ENCODE data around the gene NTF4. TPM values are rescaled to one million over a fixed set of nuclear protein-coding genes. Genes with fewer than 3 reads are reported as not detected.

NTF4 gene
- total and polyA plus RNA-seq, 2 of the 13 experiments (the other 11 are each of a cell fraction or from before 2014, with no cell fraction given) = not detected

- TF ChIP-seq HIC2 (CRISPR knock-in tag; IDR thresholded peaks at IDR 0.05; ENCODE audit: low read depth) = no peak
- TF ChIP-seq MAFG (CRISPR knock-in tag; IDR thresholded peaks at IDR 0.05) = peak; percentile 67; the same call in 1 of the 2 replicates
- no peak for TF ChIP-seq ZNF83 (CRISPR knock-in tag; IDR thresholded peaks at IDR 0.05; ENCODE audit: borderline replicate concordance)
- TF ChIP-seq ZNF138 (CRISPR knock-in tag; IDR thresholded peaks at IDR 0.05; ENCODE audit: low read depth) = no peak
- no peak; the same call in 1 of the 2 replicates for TF ChIP-seq ZNF501 (CRISPR knock-in tag; IDR thresholded peaks at IDR 0.05)
- TF ChIP-seq MYNN (CRISPR knock-in tag; IDR thresholded peaks at IDR 0.05; ENCODE audit: low read depth) = no peak; the same call in 1 of the 2 replicates
- no peak for TF ChIP-seq FOXA1 (IDR thresholded peaks at IDR 0.05)
- no peak; the same call in none of the 2 replicates for TF ChIP-seq FOXA1 (CRISPR knock-in tag; IDR thresholded peaks at IDR 0.05)
- peak; percentile 93 for TF ChIP-seq ELF4 (CRISPR knock-in tag; IDR thresholded peaks at IDR 0.05; ENCODE audit: borderline replicate concordance)
- peak; percentile 60 for TF ChIP-seq ZNF777 (CRISPR knock-in tag; IDR thresholded peaks at IDR 0.05)
- TF ChIP-seq FLYWCH1 (CRISPR knock-in tag; IDR thresholded peaks at IDR 0.05) = no peak
- TF ChIP-seq NR1H2 (CRISPR knock-in tag; IDR thresholded peaks at IDR 0.05; ENCODE audit: borderline replicate concordance, low read depth) = no peak
- no peak; the same call in none of the 2 replicates for TF ChIP-seq ZNF552 (CRISPR knock-in tag; IDR thresholded peaks at IDR 0.05; ENCODE audit: borderline replicate concordance)
- TF ChIP-seq ZNF598 (CRISPR knock-in tag; IDR thresholded peaks at IDR 0.05; ENCODE audit: borderline replicate concordance) = 0 out of 2 replicates have a peak, but pooled peaks have one; percentile 78
- TF ChIP-seq CCAR2 (optimal IDR thresholded peaks at IDR 0.05; ENCODE audit: low read depth, low read length) = no peak
- no peak for TF ChIP-seq CENPBD1 (CRISPR knock-in tag; IDR thresholded peaks at IDR 0.05; ENCODE audit: borderline replicate concordance, low read depth)
- no peak for TF ChIP-seq SNRNP70 (IDR thresholded peaks at IDR 0.05; ENCODE audit: low read depth, low read length)
- TF ChIP-seq THYN1 (CRISPR knock-in tag; IDR thresholded peaks at IDR 0.05; ENCODE audit: borderline replicate concordance, low read depth) = no peak
- TF ChIP-seq ZNF766 (CRISPR knock-in tag; IDR thresholded peaks at IDR 0.05; ENCODE audit: borderline replicate concordance) = peak; percentile 67; the same call in 1 of the 2 replicates
- peak; percentile 70; the same call in 1 of the 2 replicates for TF ChIP-seq ZNF335 (CRISPR knock-in tag; IDR thresholded peaks at IDR 0.05)
- no peak; the same call in 1 of the 2 replicates for TF ChIP-seq JDP2 (CRISPR knock-in tag; IDR thresholded peaks at IDR 0.05; ENCODE audit: borderline replicate concordance)
- no peak for TF ChIP-seq ZFP1 (CRISPR knock-in tag; IDR thresholded peaks at IDR 0.05)
- TF ChIP-seq, protein P1, sequence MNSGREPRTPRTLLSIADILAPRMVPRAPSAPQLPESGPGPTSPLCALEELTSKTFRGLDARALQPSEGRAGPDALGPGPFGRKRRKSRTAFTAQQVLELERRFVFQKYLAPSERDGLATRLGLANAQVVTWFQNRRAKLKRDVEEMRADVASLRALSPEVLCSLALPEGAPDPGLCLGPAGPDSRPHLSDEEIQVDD (CRISPR knock-in tag; IDR thresholded peaks at IDR 0.05; ENCODE audit: borderline replicate concordance) = peak; percentile 93
- TF ChIP-seq, protein P2, sequence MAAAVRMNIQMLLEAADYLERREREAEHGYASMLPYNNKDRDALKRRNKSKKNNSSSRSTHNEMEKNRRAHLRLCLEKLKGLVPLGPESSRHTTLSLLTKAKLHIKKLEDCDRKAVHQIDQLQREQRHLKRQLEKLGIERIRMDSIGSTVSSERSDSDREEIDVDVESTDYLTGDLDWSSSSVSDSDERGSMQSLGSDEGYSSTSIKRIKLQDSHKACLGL (CRISPR knock-in tag; IDR thresholded peaks at IDR 0.05) = peak; percentile 89
- TF ChIP-seq KLF15 (CRISPR knock-in tag; IDR thresholded peaks at IDR 0.05; ENCODE audit: borderline replicate concordance) = no peak
- no peak for TF ChIP-seq ZBTB3 (CRISPR knock-in tag; IDR thresholded peaks at IDR 0.05; ENCODE audit: borderline replicate concordance, low read depth)
- no peak for TF ChIP-seq ZNF850 (CRISPR knock-in tag; conservative IDR thresholded peaks at IDR 0.05)
- no peak; the same call in 2 of the 3 replicates for TF ChIP-seq MXI1 (IDR thresholded peaks at IDR 0.05; ENCODE audit: borderline replicate concordance, low read depth, low read length)
These were observed 20.6 kb upstream of the NTF4 start, which contains the start of gene SNRNP70 (continued) for GRCh38 chr19:49085020-49085867.

All from HepG2 (cell line).